ENCODE data around the gene SPEM3.
"Not testable (repeated sequence)": the region's sequence is repeated elsewhere in the genome, so short reads cannot be mapped to it uniquely, and the experiment has no call there.

SPEM3 gene

DNA sequence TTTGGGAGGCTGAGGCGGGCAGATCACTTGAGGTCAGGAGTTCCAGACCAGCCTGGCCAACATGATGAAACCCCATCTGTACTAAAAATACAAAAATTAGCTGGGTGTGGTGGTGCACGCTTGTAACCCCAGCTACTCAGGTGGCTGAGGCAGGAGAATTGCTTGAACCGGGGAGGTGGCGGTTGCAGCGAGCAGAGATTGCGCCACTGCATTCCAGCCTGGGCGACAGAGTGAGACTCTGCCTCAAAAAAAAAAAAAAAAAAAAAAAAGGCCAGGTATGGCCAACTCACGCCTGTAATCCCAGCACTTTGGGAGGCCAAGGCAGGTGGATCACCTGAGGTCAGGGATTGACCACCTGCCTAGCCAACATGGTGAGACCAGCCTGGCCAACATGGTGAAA lies 46.1 kb downstream of the SPEM3 start:
- DNase-seq (ENCODE audit: low read depth) = not testable (repeated sequence)

DNA sequence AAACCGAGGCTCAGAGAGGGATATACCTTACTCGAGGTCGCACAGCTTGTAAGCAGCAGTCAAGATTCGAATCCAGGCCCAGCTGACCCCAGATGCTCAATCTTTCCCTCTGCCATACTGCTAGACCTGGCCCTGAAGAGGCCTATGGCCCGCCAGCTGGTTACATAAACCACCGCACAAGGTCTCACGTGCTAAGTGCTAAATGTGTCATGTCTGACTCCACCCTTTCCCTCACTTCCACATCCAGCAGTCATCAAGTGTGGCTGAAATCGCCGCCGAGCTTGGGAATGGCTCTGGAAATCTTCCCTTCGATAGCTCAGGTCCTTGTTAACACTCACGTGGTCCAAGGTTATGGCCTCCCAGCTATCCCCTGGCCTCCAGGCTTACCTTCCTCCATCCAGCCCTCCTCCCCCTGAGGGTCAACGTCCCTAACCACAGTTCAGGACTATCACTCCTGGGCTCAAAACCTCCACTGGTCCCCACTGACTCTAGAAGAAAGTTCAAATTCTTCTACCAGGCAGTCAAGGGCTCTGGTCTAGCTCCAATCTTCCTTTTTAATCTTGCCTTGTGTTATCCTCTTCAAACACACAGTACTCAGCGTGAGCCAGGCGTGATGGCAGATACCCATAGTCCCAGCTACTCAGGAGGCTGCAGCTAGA lies 47.2 kb downstream of the SPEM3 start:
- no peak for DNase-seq (ENCODE audit: low read depth)

GRCh38 chr17:7476494-7476893 lies 47.8 kb downstream of the SPEM3 start:
- no peak for DNase-seq (ENCODE audit: low read depth)

DNA sequence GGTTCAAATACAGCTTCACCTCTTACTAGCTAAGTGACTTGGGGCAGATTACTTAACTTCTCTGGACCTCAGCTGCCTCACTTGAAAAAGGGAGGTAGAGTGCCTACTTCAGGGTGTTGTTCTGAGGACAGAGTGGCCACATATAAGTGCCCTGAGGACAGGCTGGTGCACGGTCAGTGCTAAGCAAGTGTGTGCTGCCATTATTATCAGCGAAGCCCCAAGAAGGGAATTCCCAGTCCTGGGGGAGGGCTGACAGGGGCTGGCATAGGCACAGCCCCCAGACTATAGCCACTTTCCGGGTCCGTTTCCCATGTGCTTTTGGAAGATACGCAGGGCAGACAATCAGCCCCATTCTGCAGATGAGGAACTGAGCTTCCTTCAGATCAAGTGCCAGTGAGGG lies 48.3 kb downstream of the SPEM3 start:
- no peak for DNase-seq (ENCODE audit: low read depth)

GRCh38 chr17:7477392-7478275 lies 49.0 kb downstream of the SPEM3 start:
- no peak for DNase-seq (ENCODE audit: low read depth)

DNA sequence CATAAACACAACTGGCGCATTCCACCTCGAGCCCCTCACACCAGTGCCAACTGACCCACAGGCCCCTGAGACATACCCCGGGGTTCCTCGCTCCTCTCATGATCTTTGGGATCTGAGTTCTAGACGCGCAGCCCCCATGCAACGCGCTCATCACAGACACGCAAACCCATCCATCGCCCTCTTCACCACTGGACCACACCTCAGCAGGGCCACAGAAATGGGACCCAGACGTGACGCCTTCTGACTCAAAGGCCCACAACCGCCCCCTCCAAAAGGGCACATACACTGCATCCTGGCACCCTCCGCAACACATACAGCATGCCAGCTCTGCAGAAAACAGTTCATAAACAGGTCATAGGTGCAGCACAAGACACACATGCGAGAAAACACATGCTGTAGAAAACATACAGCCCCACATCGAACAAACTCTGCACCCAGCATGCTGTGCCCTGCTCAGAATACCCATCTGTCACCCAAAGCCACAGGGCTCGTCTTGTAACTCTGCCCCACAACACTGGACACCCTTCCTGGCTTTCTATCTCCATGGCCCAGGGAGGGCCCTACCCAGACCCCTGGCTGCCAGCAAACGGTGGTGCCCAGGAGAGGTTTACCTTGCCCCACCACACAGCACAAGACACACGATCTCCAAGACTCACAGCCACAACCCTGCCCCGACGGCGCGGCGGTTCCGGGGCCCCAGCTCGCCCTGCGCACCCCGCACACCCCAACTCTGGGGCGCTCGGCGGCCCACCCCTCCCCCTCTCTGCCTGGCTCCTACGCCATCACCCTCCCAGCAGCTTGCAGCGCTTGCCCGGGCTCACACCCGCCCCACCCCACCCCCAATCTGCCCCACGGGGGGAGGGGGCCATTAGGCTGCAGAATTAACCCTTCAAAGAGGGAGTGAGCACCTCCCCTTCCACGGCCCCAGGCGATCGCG lies 49.9 kb downstream of the SPEM3 start:
- DNase-seq (ENCODE audit: low read depth) = no peak

DNA sequence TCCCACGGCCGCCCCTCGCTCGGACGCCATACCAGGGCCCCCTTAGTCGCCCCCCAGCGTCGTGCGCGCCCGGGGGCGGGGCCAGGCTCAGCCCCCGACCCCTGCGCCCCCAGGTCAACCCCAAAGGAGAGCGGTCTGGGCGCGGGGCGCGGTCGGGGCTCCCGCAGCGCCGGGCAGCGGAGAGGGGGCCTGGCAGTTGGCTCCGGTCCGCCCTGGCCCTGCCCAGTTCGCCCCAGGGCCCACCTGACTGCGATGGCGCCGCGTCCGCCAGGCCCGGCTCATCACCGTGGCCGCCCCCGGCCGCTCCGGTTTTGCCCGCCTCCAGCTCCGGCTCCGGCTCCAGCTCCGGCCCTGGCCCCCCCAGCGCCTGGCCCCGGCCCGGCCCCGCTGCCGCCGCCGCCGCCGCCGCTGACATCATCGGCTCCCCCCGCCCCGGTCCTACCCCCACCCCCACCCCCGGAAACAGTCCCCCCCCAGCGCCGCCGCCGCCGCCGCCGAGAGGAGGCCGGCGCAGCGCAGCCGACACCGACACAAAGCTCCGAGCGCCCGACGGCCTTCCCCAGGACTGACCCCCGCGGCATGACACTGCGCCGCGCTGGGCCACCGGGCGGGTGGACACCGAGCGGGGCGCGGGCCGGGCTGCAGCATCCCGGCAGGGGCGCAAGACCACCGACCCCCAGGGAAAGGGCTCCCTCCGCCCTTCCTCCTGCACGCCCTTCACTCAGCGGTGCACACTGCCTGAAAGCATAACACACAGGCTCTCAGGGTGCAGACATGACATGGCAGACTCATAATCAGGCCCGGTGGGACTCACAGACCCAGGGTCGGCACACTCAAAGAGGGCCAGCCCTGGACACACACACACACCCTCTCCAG lies 50.8 kb downstream of the SPEM3 start, which contains the start of gene ZBTB4:
TSS of gene ZBTB4 (minus strand) at position 419 of the 876 bp plus-strand sequence. CDS start 12,830 bp downstream, outside the sequence.
- no peak for DNase-seq (ENCODE audit: low read depth)

GRCh38 chr17:7480089-7480384 lies 51.4 kb downstream of the SPEM3 start:
- DNase-seq (ENCODE audit: low read depth) = no peak

DNA sequence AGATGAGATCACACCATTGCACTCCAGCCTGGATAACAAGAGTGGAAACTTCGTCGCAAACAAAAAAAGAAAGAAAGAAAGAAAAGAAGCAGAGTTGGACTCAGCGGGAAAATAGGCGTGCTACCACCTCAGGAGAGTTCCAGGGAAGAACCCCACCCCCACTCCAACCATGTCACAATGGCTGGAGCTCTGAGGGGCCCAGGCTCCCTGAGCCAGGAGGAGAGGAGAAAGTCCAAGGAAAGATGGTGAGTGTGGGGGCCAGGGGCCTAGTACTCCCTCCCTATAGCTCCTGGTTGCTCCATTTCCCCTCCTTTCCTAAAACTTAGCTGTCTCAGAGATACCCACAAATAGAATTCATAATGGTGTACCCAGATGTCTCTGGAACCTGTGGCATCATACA lies 52.6 kb downstream of the SPEM3 start, which contains the start of gene SLC35G6:
TSS of gene SLC35G6 (plus strand) at position 172 of the 400 bp plus-strand sequence. CDS start at position 243, 71 bp downstream.
- DNase-seq (ENCODE audit: low read depth) = not testable (repeated sequence)

DNA sequence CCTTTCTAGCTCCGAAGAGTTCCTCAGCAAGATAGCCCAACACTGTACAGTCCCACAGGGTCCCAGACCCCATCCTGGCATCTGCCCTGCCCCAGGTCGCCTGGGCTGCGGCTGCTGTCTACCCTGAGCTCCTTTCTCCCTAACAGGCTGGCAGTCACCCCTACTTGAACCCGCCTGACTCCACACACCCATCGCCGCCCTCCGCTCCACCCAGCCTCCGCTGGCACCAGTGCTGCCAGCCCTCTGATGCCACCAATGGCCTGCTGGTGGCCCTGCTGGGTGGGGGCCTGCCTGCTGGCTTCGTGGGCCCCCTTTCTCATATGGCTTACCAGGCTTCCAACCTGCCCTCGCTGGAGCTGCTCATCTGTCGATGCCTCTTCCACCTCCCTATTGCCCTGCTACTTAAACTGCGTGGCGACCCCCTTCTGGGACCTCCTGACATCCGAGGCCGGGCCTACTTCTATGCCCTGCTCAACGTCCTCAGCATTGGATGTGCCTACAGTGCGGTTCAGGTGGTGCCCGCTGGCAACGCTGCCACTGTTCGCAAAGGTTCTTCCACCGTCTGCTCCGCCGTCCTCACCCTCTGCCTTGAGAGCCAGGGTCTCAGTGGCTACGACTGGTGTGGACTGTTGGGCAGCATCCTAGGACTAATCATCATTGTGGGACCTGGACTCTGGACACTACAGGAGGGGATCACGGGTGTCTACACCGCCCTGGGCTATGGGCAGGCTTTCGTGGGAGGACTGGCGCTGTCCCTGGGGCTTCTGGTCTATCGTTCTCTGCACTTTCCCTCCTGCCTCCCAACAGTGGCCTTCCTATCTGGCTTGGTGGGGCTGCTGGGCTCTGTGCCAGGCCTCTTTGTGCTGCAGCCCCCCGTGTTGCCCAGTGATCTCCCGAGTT lies 53.4 kb downstream of the SPEM3 start:
- not testable (repeated sequence) for DNase-seq (ENCODE audit: low read depth)
